Omental fat pad (tissue), 4 donors: ENCODE measurements around the gene CSRP1. TPM values are rescaled to one million over a fixed set of nuclear protein-coding genes. Genes with fewer than 3 reads are reported as not detected.
A peak's percentile ranks its signal among the peaks of the same experiment; 100 is the strongest.

Source experiments
- ATAC-seq: fragments of 150-250 bp; one replicate; pipeline ENCODE4 v1.9.1; 2016; ENCODE audit warnings: mild to moderate bottlenecking, moderate library complexity; ENCODE audit not compliant: low FRiP score
- DNase-seq: peaks from one replicate; pipeline ENCODE4 v3.0.0-alpha.2; 2019; ENCODE audit warnings: low spot score
- CTCF ChIP-seq, 3 donors: fragments of 450-650 bp; IDR thresholded peaks; one replicate each; pipeline ENCODE4 v1.5.1; 2016 to 2017; ENCODE audit warnings: antibody characterized with exemption in 3 of 3, mild to moderate bottlenecking in 3 of 3, moderate library complexity in 2 of 3
- total RNA-seq, 4 donors: library from RNA; depleted of rRNA; stranded (reverse); fragments of >200 nt; gene quantifications; one replicate each; pipeline ENCODE4 v1.1.0, GENCODE V29; 2016

Gene CSRP1
- total RNA-seq, result 100 to 1,000 TPM; 258 to 670 (median 416) TPM

DNA sequence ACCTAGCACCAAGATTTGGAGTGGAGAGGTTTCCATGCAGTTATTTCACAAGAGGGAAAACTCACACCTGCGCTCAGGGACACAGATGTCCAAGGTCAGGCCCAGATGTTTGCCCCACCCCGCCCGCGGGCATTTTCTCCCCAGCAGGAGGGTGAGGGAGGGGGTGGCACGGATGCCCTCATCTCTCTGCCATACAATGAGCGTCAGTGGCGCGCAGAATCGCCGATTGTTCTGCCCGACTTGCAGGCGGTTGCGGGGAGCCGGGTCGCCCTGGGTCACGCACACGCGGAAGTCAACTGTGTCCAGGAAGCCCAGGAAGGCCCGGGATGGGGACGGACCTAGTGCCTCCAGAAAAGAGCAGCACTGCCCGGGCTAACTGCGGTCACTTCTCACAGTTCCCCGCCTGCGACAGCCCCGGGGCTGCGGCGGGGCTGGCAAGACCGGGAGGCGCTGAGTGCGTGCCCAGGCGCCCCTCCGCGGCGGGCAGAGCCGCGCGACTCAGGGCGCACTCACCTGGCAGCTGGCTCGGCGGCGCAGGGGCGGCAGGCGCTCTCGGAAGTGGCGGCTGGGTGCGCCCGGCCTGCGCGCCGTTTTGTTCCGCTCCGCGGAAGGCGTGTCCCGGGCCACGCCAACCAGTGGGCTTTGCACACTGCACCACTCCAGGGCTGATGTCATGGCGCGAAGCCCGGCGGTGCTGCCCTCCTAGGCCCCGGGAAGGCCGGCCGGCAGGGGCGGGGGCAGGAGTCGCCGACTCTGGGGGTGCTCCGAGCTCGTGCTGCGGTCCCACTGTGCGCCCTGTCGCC is at the start of gene CSRP1:
TSS of gene CSRP1 (minus strand) at position 567 of the 803 bp plus-strand sequence. CDS start 10,820 bp downstream, outside the sequence.
- no peak for TF ChIP-seq CTCF (IDR thresholded peaks at IDR 0.05)
- ATAC-seq, result peak; percentile 90
- no peak for DNase-seq

DNA sequence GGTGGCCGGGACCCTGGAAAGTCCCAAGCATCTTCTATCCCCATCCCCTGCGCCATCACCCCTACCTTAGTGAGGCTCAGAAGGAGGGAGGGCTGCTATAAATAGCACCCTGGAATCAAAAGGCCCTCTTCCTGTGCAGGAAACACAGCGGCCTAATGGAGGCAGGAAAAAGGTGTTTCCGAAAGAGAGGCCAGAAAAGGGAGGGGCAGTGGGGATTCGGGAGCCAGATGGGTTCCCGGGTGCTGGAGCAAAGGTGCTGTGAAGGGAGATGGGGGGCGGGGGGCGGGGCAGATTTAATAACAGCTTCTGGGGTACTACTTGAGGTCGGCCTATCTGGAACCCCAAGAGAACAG is 48.6 kb upstream of the CSRP1 start:
- DNase-seq (no peak), ATAC-seq (no peak)
- TF ChIP-seq CTCF (IDR thresholded peaks at IDR 0.05), result no peak

DNA sequence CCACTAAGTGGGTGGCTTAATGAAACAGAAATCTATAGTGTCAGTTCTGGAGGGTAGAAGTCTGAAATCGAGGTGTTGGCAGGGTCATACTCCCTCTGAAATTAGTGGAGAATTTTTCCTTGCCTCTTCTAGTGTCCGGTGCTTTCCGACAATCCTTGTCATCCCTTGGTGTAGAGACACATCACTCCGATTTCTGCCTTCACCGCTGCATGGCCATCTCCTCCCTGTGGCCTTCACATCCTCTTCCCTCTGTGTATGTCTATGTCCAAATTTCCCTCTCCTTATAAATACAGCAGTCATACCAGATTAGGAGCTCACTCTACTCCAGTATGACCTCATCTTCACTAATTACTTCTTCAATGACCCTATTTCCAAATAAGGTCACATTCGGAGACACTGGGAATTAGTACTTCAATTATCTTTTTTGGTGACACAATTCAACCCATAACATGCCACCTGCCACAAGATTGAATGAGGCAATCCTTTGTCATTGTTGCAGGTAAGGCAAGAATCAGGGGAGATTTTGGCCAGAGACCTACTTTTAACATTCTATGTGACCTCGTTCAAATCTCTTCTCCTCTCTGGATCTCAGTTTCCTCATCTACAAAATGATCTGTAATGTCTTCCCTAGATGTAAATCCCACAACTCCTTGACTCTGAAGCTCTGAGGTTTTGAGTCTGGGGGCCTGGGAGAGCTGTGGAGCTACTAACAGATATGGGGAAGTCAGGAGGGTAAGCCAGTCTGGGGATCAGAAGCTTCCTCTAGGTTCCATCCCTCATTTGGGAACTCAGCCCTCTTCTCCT is 48.1 kb upstream of the CSRP1 start:
- no peak for TF ChIP-seq CTCF (IDR thresholded peaks at IDR 0.05)
- no peak for DNase-seq
- no peak for ATAC-seq

GRCh38 chr1:201554190-201554600 is 47.3 kb upstream of the CSRP1 start:
- no peak for TF ChIP-seq CTCF (IDR thresholded peaks at IDR 0.05)
- ATAC-seq, result no peak
- no peak for DNase-seq

GRCh38 chr1:201553496-201554189 is 46.7 kb upstream of the CSRP1 start:
- ATAC-seq, result no peak
- TF ChIP-seq CTCF (IDR thresholded peaks at IDR 0.05), result no peak

DNA sequence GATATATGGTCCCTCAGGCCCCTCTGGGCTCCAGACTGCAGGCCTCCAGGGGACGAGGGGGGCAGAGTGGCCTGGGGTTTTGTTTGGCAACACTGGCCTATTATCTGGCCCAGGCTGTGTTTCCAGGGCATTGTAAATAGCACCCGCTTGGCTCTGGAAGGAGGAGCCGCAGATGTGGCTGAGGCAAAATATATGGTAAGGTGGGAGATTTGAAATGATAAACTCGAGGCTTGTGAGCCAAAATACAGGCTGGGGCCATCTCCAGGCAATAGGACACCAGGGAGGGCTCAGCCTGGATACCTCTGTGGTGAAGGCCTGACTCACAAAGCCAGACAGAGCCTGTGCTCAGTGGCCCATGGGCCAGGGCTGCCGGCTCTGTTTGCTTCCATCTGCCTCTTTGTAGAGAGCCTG is 46.0 kb upstream of the CSRP1 start:
- no peak for ATAC-seq
- no peak for TF ChIP-seq CTCF (IDR thresholded peaks at IDR 0.05)

More at GRCh38 chr1:201553496-201554189, 46.7 kb upstream of the CSRP1 start:
- DNase-seq, result no peak

More for the DNA sequence above, 46.0 kb upstream of the CSRP1 start:
- no peak for DNase-seq
